SK-N-MC (cell line): ENCODE results near the gene ITPR2.
"Not testable (repeated sequence)": the region's sequence is repeated elsewhere in the genome, so short reads cannot be mapped to it uniquely, and the experiment has no call there.

Experiments
- DNase-seq: peaks from one replicate; pipeline ENCODE4 v3.0.0-alpha.2; 2011; ENCODE audit warnings: low read depth, low spot score
- H3K27ac ChIP-seq: fragments of 200-600 bp; sonication (generic); 2 replicates; pipeline ENCODE4 v1.5.1; 2016; ENCODE audit warnings: mixed run types
- H3K36me3 ChIP-seq: fragments of 200-600 bp; sonication (generic); 2 replicates; pipeline ENCODE4 v1.6.1; 2017; ENCODE audit warnings: antibody characterized with exemption, low read length, mixed read lengths; ENCODE audit not compliant: insufficient read depth
- H3K4me3 ChIP-seq: fragments of 200-600 bp; sonication (generic); 2 replicates; pipeline ENCODE4 v1.5.1; 2016
- H3K9ac ChIP-seq: fragments of 200-600 bp; sonication (generic); 2 replicates; pipeline ENCODE4 v1.8.0; 2017; ENCODE audit warnings: mixed run types, mixed read lengths; ENCODE audit not compliant: insufficient read length
- H3K9me3 ChIP-seq: fragments of 200-600 bp; sonication (generic); 2 replicates; pipeline ENCODE4 v1.6.1; 2017; ENCODE audit warnings: low read depth, mild to moderate bottlenecking, antibody characterized with exemption, low read length, moderate library complexity, mixed read lengths
- EZH2 ChIP-seq: fragments of 200-600 bp; sonication (generic); IDR thresholded peaks from one replicate; pipeline ENCODE4 v1.6.1; 2017; ENCODE audit warnings: antibody characterized with exemption
- FOXP2 ChIP-seq: optimal IDR thresholded peaks from 2 replicates; pipeline ENCODE3; 2011; ENCODE audit warnings: mild to moderate bottlenecking, moderate library complexity; ENCODE audit not compliant: insufficient read depth; ENCODE audit errors: extremely low read length, control extremely low read depth
- POLR2AphosphoS5 ChIP-seq: IDR thresholded peaks from 2 replicates; pipeline ENCODE4 v1.6.1; 2012; ENCODE audit warnings: mild to moderate bottlenecking, low read depth, low read length, borderline replicate concordance

The ITPR2 gene

GRCh38 chr12:26737487-26738030, 95.4 kb downstream of the ITPR2 start:
- no peak for DNase-seq
- TF ChIP-seq EZH2 (no peak), FOXP2 (no peak), POLR2AphosphoS5 (no peak)
- no peak overlapping the region for H3K27ac ChIP-seq
- 0 out of 2 replicates have a peak, but pooled peaks cover 3% of the 10 kb centered on the region for H3K9me3 ChIP-seq
- H3K36me3 ChIP-seq, result no peaks in the 10 kb centered on the region
- no peak overlapping the region for H3K9ac ChIP-seq
- H3K4me3 ChIP-seq, result no peak overlapping the region

GRCh38 chr12:26736563-26737486, 96.2 kb downstream of the ITPR2 start:
- H3K9ac ChIP-seq, result no peak overlapping the region
- H3K9me3 ChIP-seq, result 0 out of 2 replicates have a peak, but pooled peaks cover 3% of the 10 kb centered on the region
- TF ChIP-seq EZH2 (no peak), FOXP2 (no peak), POLR2AphosphoS5 (no peak)
- no peaks in the 10 kb centered on the region for H3K36me3 ChIP-seq
- DNase-seq, result no peak
- H3K27ac ChIP-seq, result no peak overlapping the region
- H3K4me3 ChIP-seq, result no peak overlapping the region

DNA sequence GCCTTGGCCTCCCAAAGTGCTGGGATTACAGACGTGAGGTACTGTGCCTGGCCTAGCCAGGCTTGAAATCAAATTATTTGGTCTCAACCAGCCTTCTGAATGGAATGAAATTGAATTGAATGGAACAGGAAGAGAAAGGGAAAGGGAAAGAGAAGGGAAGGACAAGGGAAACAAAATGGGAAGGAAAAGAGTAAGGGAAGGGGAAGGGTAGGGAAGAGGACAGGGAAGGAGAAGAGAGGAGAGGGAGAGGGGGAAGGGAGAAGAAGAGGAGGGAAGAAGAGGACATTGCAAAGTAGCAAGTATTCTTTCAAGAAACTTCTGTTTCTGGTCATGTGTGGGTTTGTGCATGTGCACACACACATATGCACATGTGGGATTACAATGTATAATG, 97.8 kb downstream of the ITPR2 start:
- no peak for DNase-seq
- Histone ChIP-seq H3K27ac (no peak overlapping the region), H3K9me3 (0 out of 2 replicates have a peak, but pooled peaks cover 3% of the 10 kb centered on the region), H3K36me3 (no peaks in the 10 kb centered on the region), H3K4me3 (no peak overlapping the region), H3K9ac (no peak overlapping the region)
- TF ChIP-seq POLR2AphosphoS5 (no peak), EZH2 (no peak), FOXP2 (no peak)

DNA sequence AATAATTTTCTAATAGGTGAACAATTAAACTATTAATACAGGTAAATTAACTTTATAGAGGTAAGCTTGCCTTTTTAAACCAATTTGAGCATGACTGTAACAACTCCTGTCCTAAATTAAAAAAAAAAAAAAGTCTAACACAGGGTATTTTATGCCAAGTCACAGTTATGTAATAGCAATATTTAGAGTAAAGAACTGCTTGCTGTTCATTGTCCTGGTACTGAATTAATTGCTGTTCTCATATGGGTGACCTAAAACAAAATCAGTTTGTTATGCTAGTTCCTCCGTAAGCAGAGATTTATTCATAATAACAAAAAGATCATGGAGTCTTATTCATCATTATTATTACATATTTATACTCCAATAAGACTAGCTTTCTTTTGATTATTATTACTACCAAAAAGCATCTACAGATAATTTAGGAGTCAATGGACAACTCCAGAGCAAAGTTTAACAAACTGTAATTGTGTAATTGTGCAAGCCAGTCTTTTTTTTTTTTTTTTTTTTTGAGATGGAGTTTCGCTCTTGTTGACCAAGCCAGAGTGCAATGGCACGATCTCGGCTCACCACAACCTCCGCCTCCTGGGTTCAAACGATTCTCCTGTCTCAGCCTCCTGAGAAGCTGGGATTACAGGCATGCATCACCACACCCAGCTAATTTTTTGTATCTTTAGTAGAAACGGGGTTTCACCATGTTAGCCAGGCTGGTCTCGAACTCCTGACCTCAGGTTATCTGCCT, 98.3 kb downstream of the ITPR2 start:
- no peak for DNase-seq
- Histone ChIP-seq H3K36me3 (no peaks in the 10 kb centered on the region), H3K9me3 (0 out of 2 replicates have a peak, but pooled peaks cover 3% of the 10 kb centered on the region), H3K4me3 (no peak overlapping the region), H3K27ac (no peak overlapping the region), H3K9ac (no peak overlapping the region)
- TF ChIP-seq POLR2AphosphoS5 (no peak), FOXP2 (no peak), EZH2 (no peak)

DNA sequence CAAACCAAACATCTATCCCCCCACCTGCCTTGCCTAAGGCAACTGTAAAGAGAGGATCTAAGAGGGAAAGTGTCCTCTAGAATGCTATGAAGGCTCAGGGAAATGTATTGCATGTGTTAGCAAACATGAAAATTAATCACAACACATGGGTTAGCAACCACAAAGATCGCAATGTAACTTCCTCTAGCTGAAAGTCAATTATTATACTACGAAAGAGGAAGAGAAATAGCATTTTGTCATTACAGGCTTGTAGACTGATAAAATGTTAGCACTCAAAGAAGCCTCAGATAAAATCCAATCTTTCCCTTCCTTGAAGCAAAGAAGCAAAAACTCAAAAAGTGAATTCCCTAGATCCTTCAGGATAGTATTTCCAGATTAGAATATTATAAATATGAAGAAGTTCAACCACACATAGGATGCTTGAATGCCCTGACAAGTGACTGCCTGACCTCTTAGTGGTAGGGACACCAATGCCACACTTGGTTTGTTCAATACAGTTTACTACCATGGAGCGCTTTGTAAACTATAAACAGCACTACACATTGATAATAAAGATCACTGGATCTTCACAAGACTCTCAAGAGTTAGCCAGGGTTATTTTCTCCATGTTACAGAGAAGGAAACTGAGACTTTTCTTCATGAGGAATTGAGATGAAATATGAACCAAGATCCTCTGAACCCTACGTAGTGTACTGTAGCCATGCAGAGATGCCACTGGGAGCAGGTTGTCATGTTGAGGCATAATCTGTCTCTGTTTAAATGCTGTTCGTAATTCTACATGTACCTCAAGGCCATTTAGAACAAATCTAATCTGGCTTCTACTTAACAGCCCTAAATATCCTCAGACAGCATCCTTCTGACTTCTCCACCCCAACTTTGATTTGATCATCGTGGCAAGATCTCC, 100.7 kb downstream of the ITPR2 start:
- TF ChIP-seq POLR2AphosphoS5 (no peak), FOXP2 (no peak), EZH2 (no peak)
- Histone ChIP-seq H3K27ac (no peak overlapping the region), H3K36me3 (no peaks in the 10 kb centered on the region), H3K9ac (no peak overlapping the region), H3K4me3 (no peak overlapping the region), H3K9me3 (no peaks in the 10 kb centered on the region)
- DNase-seq, result no peak

GRCh38 chr12:26730481-26731350, 102.3 kb downstream of the ITPR2 start:
- Histone ChIP-seq H3K27ac (no peak overlapping the region), H3K4me3 (no peak overlapping the region), H3K36me3 (no peaks in the 10 kb centered on the region), H3K9ac (no peak overlapping the region), H3K9me3 (no peaks in the 10 kb centered on the region)
- no peak for DNase-seq
- TF ChIP-seq EZH2 (no peak), FOXP2 (no peak), POLR2AphosphoS5 (no peak)

DNA sequence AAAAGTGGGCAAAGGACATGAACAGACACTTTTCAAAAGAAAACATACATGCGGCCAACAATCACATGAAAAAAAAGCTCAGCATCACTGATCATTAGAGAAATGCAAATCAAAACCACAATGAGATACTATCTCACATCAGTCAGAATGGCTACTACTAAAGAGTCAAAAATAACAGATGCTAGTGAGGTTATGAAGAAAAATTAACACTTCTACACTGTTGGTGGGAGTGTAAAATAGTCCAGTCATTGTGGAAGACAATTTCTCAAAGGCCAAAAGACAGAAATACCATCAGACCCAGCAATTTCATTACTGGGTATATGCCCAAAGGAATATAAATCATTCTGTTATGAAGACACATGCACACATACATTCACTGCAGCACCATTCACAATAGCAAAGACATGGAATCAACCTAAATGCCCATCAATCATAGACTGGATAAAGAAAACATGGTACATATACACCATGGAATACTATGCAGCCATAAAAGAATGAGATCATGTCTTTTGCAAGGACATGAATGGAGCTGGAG, 103.8 kb downstream of the ITPR2 start:
- not testable (repeated sequence) for H3K9me3 ChIP-seq, DNase-seq, H3K9ac ChIP-seq, H3K36me3 ChIP-seq, H3K27ac ChIP-seq, H3K4me3 ChIP-seq
